NCI-H1436 (cell line): ENCODE results near the gene CPT1A.

ENCODE experiments used
- DNase-seq: peaks from one replicate; lab custom pipeline; 2025; lab: John Stamatoyannopoulos, UW

The CPT1A gene

GRCh38 chr11:68831124-68831523 lies 10.6 kb downstream of the CPT1A start:
- no peak for DNase-seq

- DNase-seq: no peak
Observed at GRCh38 chr11:68829581-68829980, 12.1 kb downstream of the CPT1A start.

- no peak for DNase-seq
Observed at GRCh38 chr11:68828957-68829356, 12.8 kb downstream of the CPT1A start.

- no peak for DNase-seq
Observed at GRCh38 chr11:68828155-68828931, 13.4 kb downstream of the CPT1A start.

- no peak for DNase-seq
Observed at GRCh38 chr11:68827733-68828132, 14.0 kb downstream of the CPT1A start.

- no peak for DNase-seq
Observed at GRCh38 chr11:68826726-68827125, 15.0 kb downstream of the CPT1A start.

- no peak for DNase-seq
Observed at GRCh38 chr11:68825571-68825970, 16.1 kb downstream of the CPT1A start.

- DNase-seq: no peak
Observed at GRCh38 chr11:68822546-68822945, 19.2 kb downstream of the CPT1A start.

GRCh38 chr11:68821670-68822069 lies 20.0 kb downstream of the CPT1A start:
- no peak for DNase-seq

- no peak for DNase-seq
Observed at GRCh38 chr11:68819362-68819761, 22.4 kb downstream of the CPT1A start.

GRCh38 chr11:68818181-68818580 lies 23.5 kb downstream of the CPT1A start:
- DNase-seq: no peak

GRCh38 chr11:68817554-68817953 lies 24.2 kb downstream of the CPT1A start:
- DNase-seq: no peak

- DNase-seq: no peak
Observed at GRCh38 chr11:68816917-68817419, 24.7 kb downstream of the CPT1A start.

- no peak for DNase-seq
Observed at GRCh38 chr11:68816251-68816776, 25.4 kb downstream of the CPT1A start.

GRCh38 chr11:68813773-68814172 lies 27.9 kb downstream of the CPT1A start:
- DNase-seq: no peak

GRCh38 chr11:68812526-68812925 lies 29.2 kb downstream of the CPT1A start:
- no peak for DNase-seq

- no peak for DNase-seq
Observed at GRCh38 chr11:68810164-68810563, 31.6 kb downstream of the CPT1A start.

- DNase-seq: no peak
Observed at GRCh38 chr11:68809506-68809905, 32.2 kb downstream of the CPT1A start.

- no peak for DNase-seq
Observed at GRCh38 chr11:68808787-68809186, 32.9 kb downstream of the CPT1A start.

GRCh38 chr11:68806931-68807844 lies 34.5 kb downstream of the CPT1A start:
- DNase-seq: no peak

GRCh38 chr11:68804786-68805185 lies 36.9 kb downstream of the CPT1A start:
- DNase-seq: no peak

- no peak for DNase-seq
Observed at GRCh38 chr11:68803766-68804165, 38.0 kb downstream of the CPT1A start.
